ENCODE measurements around the gene AKAP6. TPM values are rescaled to one million over a fixed set of nuclear protein-coding genes. Genes with fewer than 3 reads are reported as not detected.

The AKAP6 gene
- total RNA-seq, 2 experiments from 2014 or later, result 0.62 to 0.67 TPM

DNA sequence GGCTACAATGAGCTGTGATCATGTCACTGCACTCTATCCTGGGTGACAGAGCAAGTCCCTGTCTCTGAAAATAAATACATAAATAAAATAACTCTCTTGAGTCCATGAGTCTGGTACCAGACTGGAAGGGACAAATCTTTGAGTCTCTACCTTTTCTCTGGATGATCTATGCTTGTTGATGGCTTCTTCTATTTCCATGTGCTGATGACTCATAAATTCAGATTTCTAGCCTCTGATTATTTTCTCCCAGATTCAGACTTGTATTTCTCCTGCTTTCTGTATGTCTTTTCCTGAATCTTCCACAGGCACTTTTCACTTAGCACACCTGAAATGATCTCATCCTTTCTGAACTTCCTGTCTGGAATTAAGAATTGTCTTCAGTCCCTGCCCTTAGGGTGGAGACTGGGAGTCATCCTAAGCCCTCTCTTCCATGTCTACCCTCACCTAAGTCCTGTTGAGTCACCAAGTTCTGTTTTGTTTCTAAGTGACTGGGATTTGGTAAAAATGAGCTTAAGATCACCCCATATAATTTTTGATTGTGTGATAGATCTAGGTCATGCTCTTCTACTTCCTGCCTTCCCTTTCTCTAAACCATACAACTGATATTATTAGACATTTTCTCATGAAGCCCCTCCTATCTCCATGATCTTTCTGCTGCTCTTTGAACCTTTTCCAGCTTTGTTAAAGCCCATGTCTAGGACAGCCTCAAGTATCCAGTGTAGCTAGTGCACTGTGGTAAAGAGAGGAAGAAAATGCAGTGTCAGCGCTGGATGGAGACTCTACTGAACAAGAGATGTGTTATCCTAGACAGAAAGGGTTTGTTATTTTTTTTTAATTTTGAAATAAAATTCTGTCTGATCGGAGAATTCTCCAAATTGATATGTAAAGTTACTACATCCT is 13.1 kb downstream of the AKAP6 start:
- Mint-ChIP-seq H3K9me3 (no peaks in the 10 kb centered on the region), H3K36me3 (ENCODE audit: low read depth) (no peaks in the 10 kb centered on the region), H3K4me1 (no peaks in the 10 kb centered on the region), H3K27me3 (no peaks in the 10 kb centered on the region), H3K4me3 (no peak overlapping the region), H3K27ac (no peak overlapping the region)
- ChIA-PET POLR2A (no interaction called here), CTCF (no interaction called here)
- DNase-seq, result no peak

GRCh38 chr14:32342847-32343194 is 13.7 kb downstream of the AKAP6 start:
- H3K36me3 Mint-ChIP-seq (ENCODE audit: low read depth), result no peaks in the 10 kb centered on the region
- no peaks in the 10 kb centered on the region for H3K4me1 Mint-ChIP-seq
- H3K4me3 Mint-ChIP-seq, result no peak overlapping the region
- POLR2A ChIA-PET, result no interaction called here
- CTCF ChIA-PET, result no interaction called here
- H3K9me3 Mint-ChIP-seq, result no peaks in the 10 kb centered on the region
- peak overlapping the region; percentile 67 for H3K27ac Mint-ChIP-seq
- H3K27me3 Mint-ChIP-seq, result no peaks in the 10 kb centered on the region
- DNase-seq, result no peak

- Mint-ChIP-seq H3K27me3 (no peaks in the 10 kb centered on the region), H3K4me1 (no peaks in the 10 kb centered on the region), H3K9me3 (no peaks in the 10 kb centered on the region), H3K4me3 (no peak overlapping the region), H3K36me3 (ENCODE audit: low read depth) (no peaks in the 10 kb centered on the region), H3K27ac (no peak overlapping the region)
- POLR2A ChIA-PET, result no interaction called here
- no peak for DNase-seq
- CTCF ChIA-PET, result interaction anchor here (1.0 kb wide), 1 partner anchor 81 kb away, joined by 3 read pairs; no protein-coding TSS in a partner anchor
Measured at GRCh38 chr14:32343926-32344430, 14.9 kb downstream of the AKAP6 start.

- no peak for DNase-seq
- H3K27ac Mint-ChIP-seq, result no peak overlapping the region
- CTCF ChIA-PET, result no interaction called here
- POLR2A ChIA-PET, result no interaction called here
- H3K36me3 Mint-ChIP-seq (ENCODE audit: low read depth), result no peaks in the 10 kb centered on the region
- no peaks in the 10 kb centered on the region for H3K4me1 Mint-ChIP-seq
- H3K4me3 Mint-ChIP-seq, result no peak overlapping the region
- H3K27me3 Mint-ChIP-seq, result no peaks in the 10 kb centered on the region
- H3K9me3 Mint-ChIP-seq, result no peaks in the 10 kb centered on the region
Measured at GRCh38 chr14:32345311-32345791, 16.3 kb downstream of the AKAP6 start.

DNA sequence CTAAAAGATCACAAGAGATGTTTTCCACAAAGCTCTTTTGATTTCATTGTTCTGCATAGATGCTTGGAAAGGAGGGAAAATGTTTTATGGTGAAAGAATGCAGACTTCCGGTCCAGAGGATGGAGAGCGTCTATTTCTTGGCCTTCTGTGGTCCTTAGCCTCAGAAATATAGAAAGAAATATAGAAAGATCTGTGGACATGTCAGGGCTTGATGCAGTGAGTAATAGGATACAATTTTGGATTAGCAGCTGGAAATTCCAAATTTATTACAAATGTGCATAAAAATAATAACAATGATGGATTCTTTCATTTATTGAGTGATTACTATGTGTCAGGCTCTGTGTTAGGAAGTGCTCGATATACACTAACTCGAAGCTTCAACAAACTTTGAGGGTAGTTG is 20.2 kb downstream of the AKAP6 start:
- Mint-ChIP-seq H3K9me3 (peaks cover 2% of the 10 kb centered on the region), H3K4me3 (no peak overlapping the region), H3K27ac (no peak overlapping the region), H3K4me1 (no peaks in the 10 kb centered on the region), H3K27me3 (no peaks in the 10 kb centered on the region), H3K36me3 (ENCODE audit: low read depth) (no peaks in the 10 kb centered on the region)
- DNase-seq, result no peak
- POLR2A ChIA-PET, result no interaction called here
- CTCF ChIA-PET, result no interaction called here

- no peak overlapping the region for H3K27ac Mint-ChIP-seq
- peaks cover 3% of the 10 kb centered on the region for H3K27me3 Mint-ChIP-seq
- no peak for DNase-seq
- no peaks in the 10 kb centered on the region for H3K4me1 Mint-ChIP-seq
- POLR2A ChIA-PET, result no interaction called here
- H3K4me3 Mint-ChIP-seq, result no peak overlapping the region
- peaks cover 2% of the 10 kb centered on the region for H3K9me3 Mint-ChIP-seq
- CTCF ChIA-PET, result no interaction called here
- no peaks in the 10 kb centered on the region for H3K36me3 Mint-ChIP-seq (ENCODE audit: low read depth)
Measured at GRCh38 chr14:32350020-32350419, 20.9 kb downstream of the AKAP6 start.

GRCh38 chr14:32352631-32353030 is 23.5 kb downstream of the AKAP6 start:
- no peak for DNase-seq
- no peaks in the 10 kb centered on the region for H3K4me1 Mint-ChIP-seq
- no peak overlapping the region for H3K4me3 Mint-ChIP-seq
- ChIA-PET CTCF (no interaction called here), POLR2A (no interaction called here)
- no peak overlapping the region for H3K27ac Mint-ChIP-seq
- peaks cover 2% of the 10 kb centered on the region for H3K9me3 Mint-ChIP-seq
- no peaks in the 10 kb centered on the region for H3K36me3 Mint-ChIP-seq (ENCODE audit: low read depth)
- H3K27me3 Mint-ChIP-seq, result peaks cover 7% of the 10 kb centered on the region

GRCh38 chr14:32354716-32355115 is 25.6 kb downstream of the AKAP6 start:
- H3K27me3 Mint-ChIP-seq, result peaks cover 13% of the 10 kb centered on the region
- no peaks in the 10 kb centered on the region for H3K4me1 Mint-ChIP-seq
- DNase-seq, result no peak
- H3K4me3 Mint-ChIP-seq, result no peak overlapping the region
- H3K36me3 Mint-ChIP-seq (ENCODE audit: low read depth), result no peaks in the 10 kb centered on the region
- H3K27ac Mint-ChIP-seq, result no peak overlapping the region
- ChIA-PET POLR2A (no interaction called here), CTCF (no interaction called here)
- peaks cover 2% of the 10 kb centered on the region for H3K9me3 Mint-ChIP-seq

DNA sequence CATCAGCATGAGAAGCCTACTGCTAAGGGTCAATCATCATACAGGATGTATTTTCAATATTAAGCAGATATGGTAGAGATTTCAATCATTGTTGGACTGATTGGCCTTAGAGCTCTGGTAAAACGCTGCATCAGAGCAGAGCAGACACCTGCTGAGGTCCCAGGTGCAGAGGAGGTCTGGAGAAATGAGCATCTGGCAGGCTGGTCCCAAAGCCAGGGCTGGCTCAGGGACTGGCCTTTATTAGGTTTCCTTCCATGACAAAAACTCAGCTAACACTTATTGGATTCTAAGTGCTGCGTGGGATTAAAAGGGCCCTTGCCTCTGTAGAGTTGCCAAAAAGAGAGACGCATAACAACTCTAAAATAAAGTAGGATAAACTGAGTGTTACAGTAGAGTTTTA is 29.7 kb downstream of the AKAP6 start:
- ChIA-PET POLR2A (no interaction called here), CTCF (no interaction called here)
- Mint-ChIP-seq H3K9me3 (no peaks in the 10 kb centered on the region), H3K27ac (no peak overlapping the region), H3K4me3 (no peak overlapping the region), H3K36me3 (ENCODE audit: low read depth) (no peaks in the 10 kb centered on the region), H3K4me1 (no peaks in the 10 kb centered on the region), H3K27me3 (peaks cover 13% of the 10 kb centered on the region)
- no peak for DNase-seq

- ChIA-PET CTCF (interaction anchor here (1.2 kb wide), 1 partner anchor 47 kb away, joined by 3 read pairs; no protein-coding TSS in a partner anchor), POLR2A (no interaction called here)
- Mint-ChIP-seq H3K27ac (no peak overlapping the region), H3K27me3 (peaks cover 9% of the 10 kb centered on the region), H3K36me3 (ENCODE audit: low read depth) (no peaks in the 10 kb centered on the region), H3K9me3 (no peaks in the 10 kb centered on the region), H3K4me3 (no peak overlapping the region), H3K4me1 (no peaks in the 10 kb centered on the region)
- no peak for DNase-seq
Measured at GRCh38 chr14:32361674-32362073, 32.6 kb downstream of the AKAP6 start.

- no peak overlapping the region for H3K27ac Mint-ChIP-seq
- no peaks in the 10 kb centered on the region for H3K36me3 Mint-ChIP-seq (ENCODE audit: low read depth)
- DNase-seq, result no peak
- H3K4me3 Mint-ChIP-seq, result no peak overlapping the region
- CTCF ChIA-PET, result no interaction called here
- H3K4me1 Mint-ChIP-seq, result no peaks in the 10 kb centered on the region
- H3K9me3 Mint-ChIP-seq, result no peaks in the 10 kb centered on the region
- H3K27me3 Mint-ChIP-seq, result peaks cover 2% of the 10 kb centered on the region
- POLR2A ChIA-PET, result no interaction called here
Measured at GRCh38 chr14:32363761-32364160, 34.7 kb downstream of the AKAP6 start.

DNA sequence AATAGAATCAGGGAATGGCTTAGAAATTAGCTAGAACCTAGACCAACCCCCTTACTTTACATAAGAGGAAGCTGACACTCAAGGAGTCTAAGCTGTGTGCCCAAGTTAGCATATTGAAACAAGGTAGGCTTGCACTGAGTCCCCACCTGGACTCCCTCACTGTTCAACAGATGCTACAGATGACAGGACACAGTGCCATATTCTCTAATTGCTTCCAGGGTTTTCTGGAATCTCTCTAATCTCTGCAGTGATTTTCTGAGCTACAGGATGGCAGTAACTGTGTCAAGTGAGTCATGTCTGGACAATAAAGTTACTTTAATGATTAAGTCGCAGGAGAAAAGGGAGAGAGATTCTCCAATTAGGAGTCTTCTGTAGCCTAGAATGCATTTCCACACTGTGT is 35.8 kb downstream of the AKAP6 start:
- CTCF ChIA-PET, result no interaction called here
- Mint-ChIP-seq H3K27me3 (no peaks in the 10 kb centered on the region), H3K4me1 (no peaks in the 10 kb centered on the region), H3K4me3 (no peak overlapping the region), H3K27ac (no peak overlapping the region), H3K36me3 (ENCODE audit: low read depth) (no peaks in the 10 kb centered on the region), H3K9me3 (no peaks in the 10 kb centered on the region)
- POLR2A ChIA-PET, result no interaction called here
- no peak for DNase-seq

GRCh38 chr14:32366256-32366879 is 37.3 kb downstream of the AKAP6 start:
- H3K27ac Mint-ChIP-seq, result no peak overlapping the region
- no peak for DNase-seq
- ChIA-PET POLR2A (no interaction called here), CTCF (interaction anchor here (0.7 kb wide), 1 partner anchor 35 kb away, joined by 3 read pairs; no protein-coding TSS in a partner anchor)
- no peaks in the 10 kb centered on the region for H3K9me3 Mint-ChIP-seq
- no peaks in the 10 kb centered on the region for H3K27me3 Mint-ChIP-seq
- H3K4me1 Mint-ChIP-seq, result no peaks in the 10 kb centered on the region
- H3K4me3 Mint-ChIP-seq, result no peak overlapping the region
- H3K36me3 Mint-ChIP-seq (ENCODE audit: low read depth), result no peaks in the 10 kb centered on the region

Measured in activated CD4-positive, alpha-beta T cell treated with anti-CD3 and anti-CD28 coated beads, Interleukin-2, amount 10 ng/mL, durations not matched to agents 7 days and 5 days (primary cell).